Measurements from ENCODE around the gene ZC3H13. TPM values are rescaled to one million over a fixed set of nuclear protein-coding genes. Genes with fewer than 3 reads are reported as not detected.

Gene ZC3H13
- total RNA-seq, 1 donor from 2014 or later, result 10.5 TPM

DNA sequence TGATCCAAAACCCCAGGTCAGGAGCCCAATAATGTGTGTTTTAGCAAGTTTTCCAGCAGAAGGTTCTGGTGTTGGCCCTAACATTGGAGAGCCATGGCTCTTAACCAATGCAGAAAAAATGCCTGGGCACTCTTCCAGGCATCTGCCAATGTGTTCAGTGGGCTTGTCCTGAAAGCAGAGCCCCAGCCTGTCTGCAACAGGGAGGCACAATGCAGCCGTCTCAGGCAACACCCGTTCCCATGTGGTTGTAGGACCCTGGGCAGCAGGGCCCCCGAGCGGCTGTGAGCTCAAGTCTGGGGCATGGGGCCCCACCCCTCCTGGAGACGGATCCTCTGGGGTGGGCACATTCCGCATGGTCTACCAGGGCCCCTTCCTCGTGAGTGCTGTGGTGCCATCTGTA is 142.9 kb downstream of the ZC3H13 start:
- H3K27me3 ChIP-seq (ENCODE audit: control insufficient read depth, insufficient read depth, low read length), result no peaks in the 10 kb centered on the region
- no peak for TF ChIP-seq CTCF (IDR thresholded peaks at IDR 0.05; ENCODE audit: insufficient read depth, low read length, severe bottlenecking)
- H3K36me3 ChIP-seq (ENCODE audit: control insufficient read depth, insufficient read depth, low read length), result no peaks in the 10 kb centered on the region
- FAIRE-seq, result no peak
- DNase-seq (ENCODE audit: low read depth), result no peak
- H3K4me3 ChIP-seq (ENCODE audit: low read depth, low read length), result no peak overlapping the region

DNA sequence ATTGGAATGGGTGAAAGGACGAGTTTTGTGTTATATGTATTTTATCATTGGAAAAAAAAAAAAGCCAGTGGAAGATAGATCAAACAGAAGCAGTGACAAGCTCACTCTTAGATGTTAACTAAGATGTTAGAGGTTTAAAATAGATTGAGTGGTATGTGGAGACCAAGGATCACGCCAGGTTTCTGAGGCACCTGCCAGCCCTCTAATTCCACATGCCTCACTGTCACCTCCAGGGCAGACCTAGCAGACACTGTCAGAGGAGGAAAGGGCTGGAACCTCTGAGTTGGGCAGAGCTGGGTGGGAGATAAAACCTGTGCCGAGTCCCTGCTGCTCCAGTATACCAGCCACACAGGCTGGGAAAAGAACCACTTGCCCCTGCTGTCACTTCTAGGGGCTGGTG is 143.5 kb downstream of the ZC3H13 start:
- FAIRE-seq (no peak), DNase-seq (ENCODE audit: low read depth) (no peak)
- Histone ChIP-seq H3K27me3 (ENCODE audit: control insufficient read depth, insufficient read depth, low read length) (no peaks in the 10 kb centered on the region), H3K36me3 (ENCODE audit: control insufficient read depth, insufficient read depth, low read length) (no peaks in the 10 kb centered on the region), H3K4me3 (ENCODE audit: low read depth, low read length) (no peak overlapping the region)
- no peak for TF ChIP-seq CTCF (IDR thresholded peaks at IDR 0.05; ENCODE audit: insufficient read depth, low read length, severe bottlenecking)

GRCh38 chr13:45907503-45907902 is 145.0 kb downstream of the ZC3H13 start:
- Histone ChIP-seq H3K36me3 (ENCODE audit: control insufficient read depth, insufficient read depth, low read length) (no peaks in the 10 kb centered on the region), H3K27me3 (ENCODE audit: control insufficient read depth, insufficient read depth, low read length) (no peaks in the 10 kb centered on the region), H3K4me3 (ENCODE audit: low read depth, low read length) (no peak overlapping the region)
- FAIRE-seq, result no peak
- no peak for TF ChIP-seq CTCF (IDR thresholded peaks at IDR 0.05; ENCODE audit: insufficient read depth, low read length, severe bottlenecking)
- no peak for DNase-seq (ENCODE audit: low read depth)

Other genes starting within 250 kb of the ZC3H13 start
- not detected in 2 replicates for gene SIAH3, start 201.0 kb downstream of the ZC3H13 start, total RNA-seq
- not detected in 2 replicates for gene CPB2, start 52.3 kb upstream of the ZC3H13 start, total RNA-seq
- 0.26 and 0.53 TPM in 2 replicates for gene LCP1, start 129.4 kb upstream of the ZC3H13 start, total RNA-seq
- gene LRRC63, start 159.2 kb upstream of the ZC3H13 start, total RNA-seq, result not detected in 2 replicates

Data from bronchial epithelial cell (primary cell).